Type B pancreatic cell (in vitro differentiated cells): ENCODE measurements around the gene CCDC86. TPM values are rescaled to one million over a fixed set of nuclear protein-coding genes. Genes with fewer than 3 reads are reported as not detected.

Source experiments
- DNase-seq: peaks from one replicate; pipeline ENCODE4 v3.0.0; 2021; ENCODE audit warnings: mixed read lengths; ENCODE audit not compliant: unreplicated experiment; ENCODE audit errors: extremely low spot score
- H3K27ac Mint-ChIP-seq: 2 replicates; pipeline ENCODE4 v1.8.0; 2021; ENCODE audit warnings: mild to moderate bottlenecking, mixed read lengths
- H3K27me3 Mint-ChIP-seq: 2 replicates; pipeline ENCODE4 v1.8.0; 2021; ENCODE audit warnings: mixed read lengths
- H3K36me3 Mint-ChIP-seq: 2 replicates; pipeline ENCODE4 v1.8.0; 2021; ENCODE audit warnings: mixed read lengths
- H3K4me1 Mint-ChIP-seq: one replicate; pipeline ENCODE4 v1.8.0; 2021; ENCODE audit warnings: mixed read lengths; ENCODE audit not compliant: unreplicated experiment
- H3K4me3 Mint-ChIP-seq: 2 replicates; pipeline ENCODE4 v1.8.0; 2021; ENCODE audit warnings: mild to moderate bottlenecking, mixed read lengths
- H3K9me3 Mint-ChIP-seq: 2 replicates; pipeline ENCODE4 v1.8.0; 2021; ENCODE audit warnings: mixed read lengths
- total RNA-seq: library from RNA; stranded (reverse); gene quantifications from 2 replicates; pipeline ENCODE4 v1.2.1, GENCODE V29; 2021; ENCODE audit warnings: low replicate concordance
- TF ChIP-seq, protein P1 (sequence below): fragments of 200-600 bp; sonication (generic); conservative IDR thresholded peaks from 2 replicates; pipeline ENCODE4 v1.5.0; 2021; ENCODE audit warnings: antibody characterized with exemption, mild to moderate bottlenecking

The CCDC86 gene
- total RNA-seq, 1 donor from 2014 or later, result 31.1 TPM

DNA sequence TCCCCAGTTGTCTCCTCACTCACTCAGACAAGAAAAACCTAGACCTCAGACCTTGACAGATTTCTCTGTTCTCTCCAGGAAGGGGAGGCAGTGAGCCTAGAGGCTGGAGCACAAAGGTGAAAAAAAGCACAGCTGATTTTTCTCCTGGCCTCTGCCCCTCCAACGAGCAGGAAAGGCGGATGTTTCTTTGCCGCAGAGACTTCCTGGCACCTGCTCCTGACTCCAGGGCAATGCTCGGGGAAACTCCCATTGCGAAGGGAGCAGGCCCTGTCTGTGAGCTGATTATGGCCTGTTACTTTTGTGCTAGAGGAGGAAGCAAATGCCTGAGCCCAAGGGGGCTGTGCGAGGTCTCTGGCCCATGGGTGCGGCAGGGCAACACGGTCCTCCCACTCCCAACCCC is 31.3 kb upstream of the CCDC86 start:
- no peak for DNase-seq
- Mint-ChIP-seq H3K27me3 (peaks cover 10% of the 10 kb centered on the region), H3K27ac (no peak overlapping the region), H3K4me3 (no peak overlapping the region), H3K9me3 (no peaks in the 10 kb centered on the region), H3K36me3 (no peaks in the 10 kb centered on the region), H3K4me1 (no peaks in the 10 kb centered on the region)
- TF ChIP-seq, protein P1, sequence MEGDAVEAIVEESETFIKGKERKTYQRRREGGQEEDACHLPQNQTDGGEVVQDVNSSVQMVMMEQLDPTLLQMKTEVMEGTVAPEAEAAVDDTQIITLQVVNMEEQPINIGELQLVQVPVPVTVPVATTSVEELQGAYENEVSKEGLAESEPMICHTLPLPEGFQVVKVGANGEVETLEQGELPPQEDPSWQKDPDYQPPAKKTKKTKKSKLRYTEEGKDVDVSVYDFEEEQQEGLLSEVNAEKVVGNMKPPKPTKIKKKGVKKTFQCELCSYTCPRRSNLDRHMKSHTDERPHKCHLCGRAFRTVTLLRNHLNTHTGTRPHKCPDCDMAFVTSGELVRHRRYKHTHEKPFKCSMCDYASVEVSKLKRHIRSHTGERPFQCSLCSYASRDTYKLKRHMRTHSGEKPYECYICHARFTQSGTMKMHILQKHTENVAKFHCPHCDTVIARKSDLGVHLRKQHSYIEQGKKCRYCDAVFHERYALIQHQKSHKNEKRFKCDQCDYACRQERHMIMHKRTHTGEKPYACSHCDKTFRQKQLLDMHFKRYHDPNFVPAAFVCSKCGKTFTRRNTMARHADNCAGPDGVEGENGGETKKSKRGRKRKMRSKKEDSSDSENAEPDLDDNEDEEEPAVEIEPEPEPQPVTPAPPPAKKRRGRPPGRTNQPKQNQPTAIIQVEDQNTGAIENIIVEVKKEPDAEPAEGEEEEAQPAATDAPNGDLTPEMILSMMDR, result no peak

GRCh38 chr11:60813324-60813723 is 28.6 kb upstream of the CCDC86 start:
- H3K27me3 Mint-ChIP-seq, result peaks cover 4% of the 10 kb centered on the region
- no peaks in the 10 kb centered on the region for H3K9me3 Mint-ChIP-seq
- H3K4me1 Mint-ChIP-seq, result no peaks in the 10 kb centered on the region
- TF ChIP-seq, protein P1, result no peak
- DNase-seq, result no peak
- no peak overlapping the region for H3K4me3 Mint-ChIP-seq
- no peaks in the 10 kb centered on the region for H3K36me3 Mint-ChIP-seq
- H3K27ac Mint-ChIP-seq, result no peak overlapping the region

- H3K4me3 Mint-ChIP-seq, result no peak overlapping the region
- no peak for DNase-seq
- H3K4me1 Mint-ChIP-seq, result no peaks in the 10 kb centered on the region
- no peaks in the 10 kb centered on the region for H3K36me3 Mint-ChIP-seq
- TF ChIP-seq, protein P1, result no peak
- peaks cover 4% of the 10 kb centered on the region for H3K27me3 Mint-ChIP-seq
- H3K9me3 Mint-ChIP-seq, result no peaks in the 10 kb centered on the region
- H3K27ac Mint-ChIP-seq, result no peak overlapping the region
Measured at GRCh38 chr11:60814112-60814511, 27.8 kb upstream of the CCDC86 start.

DNA sequence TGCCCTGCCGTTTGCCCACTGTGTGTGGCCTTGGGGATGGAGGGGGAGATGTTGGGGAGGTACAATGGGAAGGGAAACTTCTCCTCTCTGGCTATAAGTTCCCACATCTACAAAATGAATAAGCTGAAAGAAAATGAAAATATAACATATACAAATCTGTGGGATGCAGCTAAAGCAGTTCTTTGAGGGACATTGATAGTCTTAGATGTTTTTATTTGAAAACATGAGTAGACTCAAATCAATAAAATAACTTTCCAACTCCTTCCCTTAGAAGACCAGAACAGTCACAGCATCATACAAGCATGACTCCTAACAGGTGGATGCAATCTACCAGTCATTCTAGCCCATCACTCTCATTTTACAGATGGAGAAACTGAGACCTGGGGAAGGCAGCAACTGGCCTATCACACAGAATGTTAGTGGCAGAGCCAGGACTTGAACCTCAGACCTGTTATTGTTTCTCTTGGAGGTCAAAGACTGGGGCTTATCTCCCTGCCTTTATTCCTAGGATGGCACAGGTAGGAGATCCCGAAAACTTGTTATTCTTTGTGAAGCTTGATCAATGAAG is 25.2 kb upstream of the CCDC86 start:
- no peaks in the 10 kb centered on the region for H3K36me3 Mint-ChIP-seq
- DNase-seq, result no peak
- no peak overlapping the region for H3K4me3 Mint-ChIP-seq
- H3K9me3 Mint-ChIP-seq, result no peaks in the 10 kb centered on the region
- H3K4me1 Mint-ChIP-seq, result no peaks in the 10 kb centered on the region
- H3K27me3 Mint-ChIP-seq, result peaks cover 4% of the 10 kb centered on the region
- H3K27ac Mint-ChIP-seq, result no peak overlapping the region
- TF ChIP-seq, protein P1, result no peak

DNA sequence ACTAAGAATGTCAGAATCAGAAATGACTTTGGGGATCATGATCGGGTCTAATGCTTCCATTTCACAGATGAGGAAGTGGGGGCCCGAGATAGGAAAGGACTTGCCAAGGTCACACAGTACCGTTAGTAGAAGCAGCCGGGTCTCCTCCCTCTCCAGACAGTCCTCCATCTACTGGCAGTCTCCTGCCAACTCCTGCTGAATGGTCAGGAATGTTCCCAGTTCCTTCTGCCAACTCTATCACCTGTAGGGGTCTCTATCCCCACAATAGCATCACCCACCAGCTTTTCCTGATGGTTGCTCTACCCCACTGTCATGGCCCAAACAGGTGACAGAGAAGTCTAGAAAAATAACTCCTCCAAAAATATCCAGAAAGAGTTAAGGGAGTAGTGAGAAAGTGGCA is 23.9 kb upstream of the CCDC86 start:
- Mint-ChIP-seq H3K36me3 (no peaks in the 10 kb centered on the region), H3K27ac (no peak overlapping the region), H3K4me3 (no peak overlapping the region), H3K4me1 (no peaks in the 10 kb centered on the region), H3K9me3 (no peaks in the 10 kb centered on the region), H3K27me3 (peaks cover 4% of the 10 kb centered on the region)
- no peak for DNase-seq
- TF ChIP-seq, protein P1, result no peak
